H1 (cell line): ENCODE data around the gene OPN3. TPM values are rescaled to one million over a fixed set of nuclear protein-coding genes. Genes with fewer than 3 reads are reported as not detected.

Source experiments
- CTCF ChIA-PET: fragments of 300-600 bp; sonication (Branson Sonifier 250); formaldehyde crosslinking; loops from one replicate; lab custom pipeline; 2021; ENCODE audit not compliant: partially characterized antibody; lab: Charles Lee
- POLR2A ChIA-PET: fragments of 300-600 bp; sonication (Branson Sonifier 250); formaldehyde crosslinking; loops from one replicate; lab custom pipeline; 2021; ENCODE audit warnings: inconsistent platforms; ENCODE audit not compliant: partially characterized antibody; lab: Charles Lee
- DNase-seq, 2 experiments: peaks; one replicate each; pipeline versions ENCODE4 v3.0.0 to v3.0.0-alpha.2; 2010 to 2022; ENCODE audit warnings: low spot score in 2 of 2, low read depth in 1 of 2, mixed read lengths in 1 of 2
- FAIRE-seq: peaks from 2 replicates; lab custom pipeline; 2011; peaks lifted over from hg19 to GRCh38; lab: Jason Lieb, UNC
- H2AFZ ChIP-seq: 2 replicates; pipeline ENCODE4 v1.8.1; 2012; ENCODE audit warnings: low read length, inconsistent platforms
- H2AK5ac ChIP-seq: 2 replicates; pipeline ENCODE4 v1.6.1; 2013; ENCODE audit warnings: low read depth, low read length
- H2BK120ac ChIP-seq: replicated peaks from 2 replicates; pipeline ENCODE3; 2013; ENCODE audit warnings: low read depth, low read length, inconsistent platforms
- H2BK12ac ChIP-seq: 2 replicates; pipeline ENCODE4 v1.6.1; 2013; ENCODE audit warnings: low read depth, low read length
- H2BK15ac ChIP-seq: 2 replicates; pipeline ENCODE4 v1.6.1; 2013; ENCODE audit warnings: low read length
- H2BK20ac ChIP-seq: 2 replicates; pipeline ENCODE4 v1.6.1; 2013; ENCODE audit warnings: low read length
- H2BK5ac ChIP-seq: 2 replicates; pipeline ENCODE4 v1.6.1; 2013; ENCODE audit warnings: low read depth, low read length
- H3K14ac ChIP-seq: 2 replicates; pipeline ENCODE4 v1.6.1; 2013; ENCODE audit warnings: inconsistent platforms; ENCODE audit not compliant: insufficient read length
- H3K18ac ChIP-seq: 2 replicates; pipeline ENCODE4 v1.6.1; 2013; ENCODE audit warnings: low read length; ENCODE audit errors: extremely low read depth
- H3K23ac ChIP-seq: 2 replicates; pipeline ENCODE4 v1.6.1; 2013; ENCODE audit warnings: inconsistent platforms; ENCODE audit not compliant: insufficient read length
- H3K23me2 ChIP-seq: 2 replicates; pipeline ENCODE4 v1.6.1; 2013; ENCODE audit warnings: low read depth, low read length
- H3K27ac ChIP-seq: 2 replicates; pipeline ENCODE4 v1.6.1; 2011; ENCODE audit warnings: low read depth, low read length, inconsistent platforms
- H3K27me3 ChIP-seq, 4 experiments: replicated peaks in 1 of 4; 1 replicate in 1 of 4; 2 replicates in 3 of 4; pipeline versions ENCODE4 v1.6.1 to v1.8.1; 2011 to 2013; ENCODE audit warnings: low read length in 3 of 4, mild to moderate bottlenecking in 3 of 4, inconsistent platforms in 2 of 4, mixed read lengths in 2 of 4, moderate library complexity in 1 of 4; ENCODE audit not compliant: control insufficient read depth in 3 of 4, insufficient read depth in 3 of 4; ENCODE audit errors: extremely low read depth in 1 of 4
- H3K36me3 ChIP-seq, 4 experiments: 2 replicates each; pipeline versions ENCODE4 v1.6.1 to v1.8.1; 2011 to 2013; ENCODE audit warnings: mild to moderate bottlenecking in 4 of 4, low read length in 3 of 4, moderate library complexity in 2 of 4, control low read depth in 1 of 4, inconsistent platforms in 1 of 4; ENCODE audit not compliant: insufficient read depth in 4 of 4, control insufficient read depth in 2 of 4
- H3K4ac ChIP-seq: replicated peaks from 2 replicates; pipeline ENCODE3; 2013; ENCODE audit warnings: low read length, low read depth, mixed read lengths, inconsistent platforms; ENCODE audit not compliant: insufficient read length
- H3K4me1 ChIP-seq, 4 experiments: replicated peaks in 1 of 4; 1 replicate in 1 of 4; 2 replicates in 3 of 4; pipeline versions ENCODE4 v1.6.1 to v1.8.1; 2011 to 2013; ENCODE audit warnings: low read length in 3 of 4, inconsistent platforms in 2 of 4, mixed read lengths in 1 of 4; ENCODE audit not compliant: insufficient read depth in 4 of 4, control insufficient read depth in 3 of 4
- H3K4me2 ChIP-seq, 2 experiments: 2 replicates each; pipeline versions ENCODE4 v1.6.1 to v1.8.1; 2011 to 2013; ENCODE audit warnings: low read depth in 2 of 2, low read length in 2 of 2, control low read depth in 1 of 2, inconsistent platforms in 1 of 2, mild to moderate bottlenecking in 1 of 2; ENCODE audit not compliant: insufficient read depth in 1 of 2
- H3K4me3 ChIP-seq, 4 experiments: fragments of 200-600, 300-600 bp in 1 of 4; sonication (generic), shearing (Covaris generic), sonication (Bioruptor Twin) in 1 of 4; 2 replicates each; pipeline versions ENCODE4 v1.5.1 to v1.8.1; 2011 to 2016; ENCODE audit warnings: low read length in 4 of 4, low read depth in 3 of 4, control low read depth in 2 of 4, inconsistent platforms in 2 of 4, mild to moderate bottlenecking in 2 of 4, mixed read lengths in 1 of 4, moderate library complexity in 1 of 4; ENCODE audit not compliant: insufficient read depth in 2 of 4; ENCODE audit errors: extremely low read depth in 1 of 4
- H3K56ac ChIP-seq: replicated peaks from 2 replicates; pipeline ENCODE3; 2013; ENCODE audit warnings: low read depth, mild to moderate bottlenecking, mixed read lengths, low read length, inconsistent platforms; ENCODE audit not compliant: insufficient read length
- H3K79me1 ChIP-seq: 2 replicates; pipeline ENCODE4 v1.6.1; 2013; ENCODE audit warnings: low read depth, low read length, control low read depth
- H3K79me2 ChIP-seq, 2 experiments: 2 replicates each; pipeline versions ENCODE4 v1.6.1 to v1.8.1; 2012 to 2013; ENCODE audit warnings: low read length in 2 of 2, mild to moderate bottlenecking in 2 of 2, inconsistent platforms in 1 of 2; ENCODE audit not compliant: insufficient read depth in 2 of 2, control insufficient read depth in 1 of 2
- H3K9ac ChIP-seq, 4 experiments: replicated peaks in 1 of 4; 1 replicate in 1 of 4; 2 replicates in 3 of 4; pipeline versions ENCODE4 v1.6.1 to v1.8.1; 2011 to 2013; ENCODE audit warnings: low read depth in 3 of 4, low read length in 3 of 4, control low read depth in 2 of 4, mild to moderate bottlenecking in 2 of 4, moderate library complexity in 2 of 4, inconsistent platforms in 1 of 4; ENCODE audit errors: extremely low read depth in 1 of 4
- H3K9me3 ChIP-seq, 2 experiments: 2 replicates each; pipeline versions ENCODE4 v1.6.1 to v1.8.1; 2012 to 2013; ENCODE audit warnings: mild to moderate bottlenecking in 2 of 2, moderate library complexity in 2 of 2, control low read depth in 1 of 2, inconsistent platforms in 1 of 2, low read depth in 1 of 2, low read length in 1 of 2, mixed read lengths in 1 of 2; ENCODE audit not compliant: insufficient read depth in 2 of 2
- H4K20me1 ChIP-seq, 2 experiments: replicated peaks in 1 of 2; 2 replicates each; pipeline versions ENCODE3 to v1.8.1; 2011 to 2013; ENCODE audit warnings: inconsistent platforms in 2 of 2, low read length in 2 of 2, mild to moderate bottlenecking in 1 of 2; ENCODE audit not compliant: insufficient read depth in 2 of 2, control insufficient read depth in 1 of 2
- H4K5ac ChIP-seq: 2 replicates; pipeline ENCODE4 v1.6.1; 2013; ENCODE audit warnings: low read length, low read depth, mixed read lengths, inconsistent platforms; ENCODE audit not compliant: insufficient read length
- H4K8ac ChIP-seq: 2 replicates; pipeline ENCODE4 v1.8.0; 2013; ENCODE audit warnings: mild to moderate bottlenecking, moderate library complexity, low read length, inconsistent platforms; ENCODE audit not compliant: insufficient read depth; ENCODE audit errors: extremely low read depth
- H4K91ac ChIP-seq: replicated peaks from 2 replicates; pipeline ENCODE3; 2013; ENCODE audit warnings: low read length, mixed read lengths, inconsistent platforms; ENCODE audit not compliant: insufficient read length
- CREB1 ChIP-seq: IDR thresholded peaks from 2 replicates; pipeline ENCODE4 v1.6.1; 2012; ENCODE audit warnings: inconsistent platforms
- CTCF ChIP-seq, 3 experiments: IDR thresholded peaks; 1 replicate in 2 of 3; 2 replicates in 1 of 3; pipeline versions ENCODE4 v1.5.1 to v1.6.1; 2011; ENCODE audit warnings: low read length in 3 of 3, mild to moderate bottlenecking in 3 of 3, inconsistent platforms in 2 of 3, low read depth in 1 of 3, moderate library complexity in 1 of 3; ENCODE audit not compliant: insufficient read depth in 1 of 3; ENCODE audit errors: control extremely low read depth in 1 of 3
- RAD21 ChIP-seq, 2 experiments: IDR thresholded peaks in 1 of 2; conservative IDR thresholded peaks in 1 of 2; 2 replicates each; pipeline ENCODE4 v1.6.1; 2011; ENCODE audit warnings: low read depth in 2 of 2, low read length in 2 of 2, improper control_type of control experiment in 1 of 2, inconsistent platforms in 1 of 2, mild to moderate bottlenecking in 1 of 2, moderate library complexity in 1 of 2
- SIN3A ChIP-seq, 2 experiments: IDR thresholded peaks in 1 of 2; conservative IDR thresholded peaks in 1 of 2; 2 replicates each; pipeline ENCODE4 v1.6.1; 2011 to 2012; ENCODE audit warnings: low read length in 2 of 2, improper control_type of control experiment in 1 of 2, low read depth in 1 of 2, mild to moderate bottlenecking in 1 of 2
- WGBS, 2 experiments: shearing (Covaris generic) in 1 of 2; methylation state at CpG; one replicate each; pipeline versions ENCODE4 v1.1.6 to v1.1.7; 2013 to 2015; ENCODE audit warnings: low lambda C conversion rate in 2 of 2, mixed read lengths in 2 of 2, inconsistent platforms in 1 of 2, low coverage in 1 of 2, missing lambda C conversion rate in 1 of 2; ENCODE audit not compliant: insufficient replicate concordance in 2 of 2, insufficient coverage in 1 of 2, insufficient read length in 1 of 2; ENCODE audit errors: extremely low coverage in 1 of 2, missing lambda C conversion rate in 1 of 2; 5-methylcytosine and 5-hydroxymethylcytosine counted together
- polyA plus RNA-seq, 7 experiments: library from polyadenylated mRNA; depleted of rRNA in 3 of 7; stranded (reverse) in 5 of 7; unstranded in 2 of 7; fragments of >200 nt in 5 of 7; fragments of 200-250 nt in 2 of 7; gene quantifications; 1 replicate in 5 of 7; 2 replicates in 1 of 7; 4 replicates in 1 of 7; pipeline versions ENCODE4 v1.2.1 to v1.2.3, GENCODE V29; 2011 to 2013; ENCODE audit warnings: missing spikeins in 2 of 7, mixed read lengths in 2 of 7
- total RNA-seq: library from RNA; stranded (reverse); fragmentation: NEBNext Ultra II Directional; extraction: Animal tissue kit (Norgen Biotek cat#: 25700); gene quantifications from 2 replicates; pipeline ENCODE4 v1.2.1, GENCODE V29; 2021

Gene OPN3
- total and polyA plus RNA-seq, 2 of the 8 experiments (the other 6 are each of a cell fraction or from before 2014, with no cell fraction given) = 8.8 to 19.4 TPM

GRCh38 chr1:241611063-241611462 is 29.1 kb downstream of the OPN3 start:
- DNase-seq (no peak), FAIRE-seq (peak; percentile 19)
- Histone ChIP-seq H4K20me1 (peaks cover 2 to 3% of the 10 kb centered on the region in 2 experiments), H2AFZ (no peak overlapping the region), H3K56ac (no peak overlapping the region), H3K27me3 (no peaks in the 10 kb centered on the region), H3K18ac (no peak overlapping the region), H4K5ac (no peak overlapping the region), H2BK5ac (no peak overlapping the region), H2BK15ac (no peak overlapping the region), H3K4me1 (no peaks in the 10 kb centered on the region), H2BK12ac (no peak overlapping the region), H3K36me3 (no peaks in the 10 kb centered on the region), H3K23ac (no peak overlapping the region), H3K14ac (no peak overlapping the region), H3K4me3 (no peak overlapping the region), H3K9ac (no peak overlapping the region), H4K91ac (no peak overlapping the region), H2BK20ac (no peak overlapping the region), H3K27ac (no peak overlapping the region), H4K8ac (no peak overlapping the region), H3K79me2 (no peaks in the 10 kb centered on the region), H3K79me1 (no peaks in the 10 kb centered on the region), H3K9me3 (no peaks in the 10 kb centered on the region), H3K4ac (no peak overlapping the region), H2AK5ac (no peak overlapping the region), H3K23me2 (no peaks in the 10 kb centered on the region), H2BK120ac (no peak overlapping the region), H3K4me2 (no peak overlapping the region)
- WGBS, 2 experiments = 49% methylated on average over 3 of the region's 3 CpGs; no CpG with 5 or more reads in 1 of the 2 experiments
- TF ChIP-seq SIN3A (conservative IDR thresholded peaks at IDR 0.05 in 1 of 2, IDR thresholded peaks at IDR 0.05 in 1 of 2; ENCODE audit: low read depth in 1 of 2, low read length in 2 of 2) (no peak), CTCF (IDR thresholded peaks at IDR 0.05; ENCODE audit: control extremely low read depth in 1 of 3, insufficient read depth in 1 of 3, low read depth in 1 of 3, low read length in 3 of 3) (peak in 2 of 3 experiments; percentile 34 to 48; a peak in 2 of 4 replicates), RAD21 (IDR thresholded peaks at IDR 0.05 in 1 of 2, conservative IDR thresholded peaks at IDR 0.05 in 1 of 2; ENCODE audit: low read depth in 2 of 2, low read length in 2 of 2) (peak; percentile 73), CREB1 (no peak)
- POLR2A ChIA-PET = interaction anchor here (0.6 to 1.2 kb wide), 2 partner anchors 12 to 430 kb away, joined by 3 read pairs; no protein-coding TSS in a partner anchor
- CTCF ChIA-PET = interaction anchor here (0.6 to 3.5 kb wide), 62 partner anchors 8 to 1654 kb away, joined by 3 to 43 read pairs (median 4); partner anchors contain the start of genes CHML, KMO and OPN3
